ENCODE measurements around the gene CNDP1.
A peak's percentile ranks its signal among the peaks of the same experiment; 100 is the strongest.

CNDP1 gene

DNA sequence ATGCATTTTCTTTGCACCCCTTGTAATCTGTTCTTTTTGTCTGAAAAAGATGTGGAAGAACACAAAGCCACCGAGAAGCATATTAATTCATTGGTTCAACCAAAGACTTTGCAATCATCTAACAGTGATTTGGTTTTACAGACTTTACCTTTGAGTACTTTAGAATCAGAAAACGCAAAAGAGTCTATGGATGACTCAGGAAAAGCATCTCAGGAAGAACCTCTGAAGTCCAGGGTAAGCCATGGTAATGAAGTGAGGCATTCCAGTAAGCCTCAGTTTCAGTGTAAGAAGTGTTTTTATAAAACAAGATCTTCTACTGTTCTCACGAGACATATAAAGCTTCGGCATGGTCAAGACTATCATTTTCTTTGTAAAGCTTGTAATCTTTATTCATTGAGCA, 98.6 kb downstream of the CNDP1 start:
- peak overlapping the region; percentile 75 for H3K4me2 ChIP-seq (ENCODE audit: insufficient read depth, low read length)
- H3K36me3 ChIP-seq (ENCODE audit: insufficient read depth, low read length): peaks cover 33% of the 10 kb centered on the region
- no peaks in the 10 kb centered on the region for H3K9me3 ChIP-seq (ENCODE audit: insufficient read depth, low read length, severe bottlenecking)
- TF ChIP-seq EZH2 (IDR thresholded peaks at IDR 0.05; ENCODE audit: borderline replicate concordance, low read depth, low read length, severe bottlenecking): no peak
- TF ChIP-seq, protein P1, sequence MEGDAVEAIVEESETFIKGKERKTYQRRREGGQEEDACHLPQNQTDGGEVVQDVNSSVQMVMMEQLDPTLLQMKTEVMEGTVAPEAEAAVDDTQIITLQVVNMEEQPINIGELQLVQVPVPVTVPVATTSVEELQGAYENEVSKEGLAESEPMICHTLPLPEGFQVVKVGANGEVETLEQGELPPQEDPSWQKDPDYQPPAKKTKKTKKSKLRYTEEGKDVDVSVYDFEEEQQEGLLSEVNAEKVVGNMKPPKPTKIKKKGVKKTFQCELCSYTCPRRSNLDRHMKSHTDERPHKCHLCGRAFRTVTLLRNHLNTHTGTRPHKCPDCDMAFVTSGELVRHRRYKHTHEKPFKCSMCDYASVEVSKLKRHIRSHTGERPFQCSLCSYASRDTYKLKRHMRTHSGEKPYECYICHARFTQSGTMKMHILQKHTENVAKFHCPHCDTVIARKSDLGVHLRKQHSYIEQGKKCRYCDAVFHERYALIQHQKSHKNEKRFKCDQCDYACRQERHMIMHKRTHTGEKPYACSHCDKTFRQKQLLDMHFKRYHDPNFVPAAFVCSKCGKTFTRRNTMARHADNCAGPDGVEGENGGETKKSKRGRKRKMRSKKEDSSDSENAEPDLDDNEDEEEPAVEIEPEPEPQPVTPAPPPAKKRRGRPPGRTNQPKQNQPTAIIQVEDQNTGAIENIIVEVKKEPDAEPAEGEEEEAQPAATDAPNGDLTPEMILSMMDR (IDR thresholded peaks at IDR 0.05; ENCODE audit: borderline replicate concordance, extremely low read depth, low read length, poor library complexity, severe bottlenecking): no peak
- peak overlapping the region; percentile 40; the same call in 1 of the 2 replicates for H3K9ac ChIP-seq (ENCODE audit: low read depth, low read length)
- H3K27ac ChIP-seq (ENCODE audit: low read length): peak overlapping the region; percentile 77
- no peaks in the 10 kb centered on the region for H3K27me3 ChIP-seq (ENCODE audit: insufficient read depth, low read length, poor library complexity)
- DNase-seq (no peak), ATAC-seq (ENCODE audit: insufficient read depth, low read depth) (no peak)
- H3K79me2 ChIP-seq (ENCODE audit: insufficient read depth, low read length): peaks cover 20% of the 10 kb centered on the region
- H2AFZ ChIP-seq (ENCODE audit: low read depth, low read length): peak overlapping the region; percentile 55; the same call in 1 of the 2 replicates
- H4K20me1 ChIP-seq (ENCODE audit: insufficient read depth, low read length): no peaks in the 10 kb centered on the region
- peak overlapping the region in 1 of 2 experiments; percentile 40; a peak in 2 of 4 replicates for H3K4me3 ChIP-seq (ENCODE audit: low read depth in 1 of 2, low read length in 2 of 2)
- H3K4me1 ChIP-seq (ENCODE audit: insufficient read depth, low read length): peaks cover 38% of the 10 kb centered on the region

DNA sequence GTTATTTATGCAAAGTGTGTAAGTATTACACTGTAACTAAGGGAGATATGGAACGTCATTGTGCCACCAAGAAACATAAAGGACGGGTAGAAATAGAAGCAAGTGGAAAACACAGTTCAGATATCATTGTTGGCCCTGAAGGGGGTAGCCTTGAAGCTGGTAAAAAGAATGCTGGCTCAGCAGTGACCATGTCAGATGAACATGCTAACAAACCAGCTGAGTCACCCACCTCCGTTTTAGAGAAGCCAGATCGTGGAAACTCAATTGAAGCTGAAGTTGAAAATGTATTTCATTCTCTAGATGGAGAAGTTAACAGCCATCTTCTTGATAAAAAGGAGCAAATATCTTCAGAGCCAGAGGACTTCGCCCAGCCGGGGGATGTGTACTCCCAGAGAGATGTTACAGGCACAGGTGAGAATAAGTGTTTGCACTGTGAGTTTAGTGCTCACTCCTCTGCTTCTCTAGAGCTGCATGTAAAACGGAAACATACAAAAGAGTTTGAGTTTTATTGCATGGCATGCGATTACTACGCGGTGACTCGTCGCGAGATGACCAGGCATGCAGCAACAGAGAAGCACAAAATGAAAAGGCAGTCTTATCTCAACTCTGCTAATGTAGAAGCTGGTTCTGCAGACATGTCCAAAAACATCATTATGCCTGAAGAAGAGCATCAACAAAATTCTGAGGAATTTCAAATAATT, 99.5 kb downstream of the CNDP1 start:
- H3K9ac ChIP-seq (ENCODE audit: low read depth, low read length): no peak overlapping the region
- no peak overlapping the region for H3K4me3 ChIP-seq (ENCODE audit: low read depth in 1 of 2, low read length in 2 of 2)
- TF ChIP-seq EZH2 (IDR thresholded peaks at IDR 0.05; ENCODE audit: borderline replicate concordance, low read depth, low read length, severe bottlenecking): no peak
- TF ChIP-seq, protein P1 (IDR thresholded peaks at IDR 0.05; ENCODE audit: borderline replicate concordance, extremely low read depth, low read length, poor library complexity, severe bottlenecking): no peak
- no peak overlapping the region for H2AFZ ChIP-seq (ENCODE audit: low read depth, low read length)
- H3K79me2 ChIP-seq (ENCODE audit: insufficient read depth, low read length): peaks cover 13% of the 10 kb centered on the region
- H3K27ac ChIP-seq (ENCODE audit: low read length): no peak overlapping the region
- peaks cover 33% of the 10 kb centered on the region for H3K36me3 ChIP-seq (ENCODE audit: insufficient read depth, low read length)
- peaks cover 38% of the 10 kb centered on the region for H3K4me1 ChIP-seq (ENCODE audit: insufficient read depth, low read length)
- no peaks in the 10 kb centered on the region for H3K9me3 ChIP-seq (ENCODE audit: insufficient read depth, low read length, severe bottlenecking)
- no peak for ATAC-seq (ENCODE audit: insufficient read depth, low read depth)
- no peaks in the 10 kb centered on the region for H4K20me1 ChIP-seq (ENCODE audit: insufficient read depth, low read length)
- H3K27me3 ChIP-seq (ENCODE audit: insufficient read depth, low read length, poor library complexity): no peaks in the 10 kb centered on the region
- no peak overlapping the region for H3K4me2 ChIP-seq (ENCODE audit: insufficient read depth, low read length)
- no peak for DNase-seq

DNA sequence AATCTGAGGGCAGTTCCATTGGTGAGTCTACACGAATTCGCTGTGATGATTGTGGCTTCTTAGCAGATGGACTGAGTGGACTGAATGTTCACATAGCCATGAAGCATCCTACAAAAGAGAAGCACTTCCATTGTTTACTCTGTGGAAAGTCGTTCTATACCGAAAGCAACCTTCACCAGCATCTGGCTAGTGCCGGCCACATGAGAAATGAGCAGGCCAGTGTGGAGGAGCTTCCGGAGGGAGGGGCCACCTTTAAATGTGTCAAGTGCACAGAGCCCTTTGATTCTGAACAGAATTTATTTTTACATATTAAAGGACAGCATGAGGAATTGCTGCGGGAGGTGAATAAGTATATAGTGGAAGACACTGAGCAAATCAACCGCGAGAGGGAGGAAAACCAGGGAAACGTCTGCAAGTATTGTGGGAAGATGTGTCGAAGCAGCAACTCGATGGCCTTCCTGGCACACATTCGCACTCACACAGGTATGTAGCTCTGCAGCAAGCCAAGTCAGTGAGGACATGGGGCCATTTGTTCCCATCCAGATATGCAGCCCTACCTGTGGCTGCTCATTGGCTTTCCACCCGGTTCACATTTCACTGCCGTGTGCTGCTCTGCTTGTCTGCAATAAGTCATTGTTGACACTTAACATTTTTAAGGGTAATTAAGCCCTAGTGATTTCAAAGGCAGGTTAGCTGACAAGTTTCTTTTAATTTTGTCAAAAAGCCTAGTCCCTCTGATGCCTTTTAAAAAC, 101.1 kb downstream of the CNDP1 start:
- no peak overlapping the region for H3K9ac ChIP-seq (ENCODE audit: low read depth, low read length)
- no peak for ATAC-seq (ENCODE audit: insufficient read depth, low read depth)
- no peak for DNase-seq
- no peak overlapping the region for H3K4me2 ChIP-seq (ENCODE audit: insufficient read depth, low read length)
- no peaks in the 10 kb centered on the region for H4K20me1 ChIP-seq (ENCODE audit: insufficient read depth, low read length)
- no peak overlapping the region for H3K4me3 ChIP-seq (ENCODE audit: low read depth in 1 of 2, low read length in 2 of 2)
- H3K4me1 ChIP-seq (ENCODE audit: insufficient read depth, low read length): peaks cover 27% of the 10 kb centered on the region
- H3K9me3 ChIP-seq (ENCODE audit: insufficient read depth, low read length, severe bottlenecking): no peaks in the 10 kb centered on the region
- H3K27me3 ChIP-seq (ENCODE audit: insufficient read depth, low read length, poor library complexity): no peaks in the 10 kb centered on the region
- peaks cover 3% of the 10 kb centered on the region; the same call in 1 of the 2 replicates for H3K79me2 ChIP-seq (ENCODE audit: insufficient read depth, low read length)
- TF ChIP-seq, protein P1 (IDR thresholded peaks at IDR 0.05; ENCODE audit: borderline replicate concordance, extremely low read depth, low read length, poor library complexity, severe bottlenecking): no peak
- no peak for TF ChIP-seq EZH2 (IDR thresholded peaks at IDR 0.05; ENCODE audit: borderline replicate concordance, low read depth, low read length, severe bottlenecking)
- H3K27ac ChIP-seq (ENCODE audit: low read length): no peak overlapping the region
- no peak overlapping the region for H2AFZ ChIP-seq (ENCODE audit: low read depth, low read length)
- peaks cover 33% of the 10 kb centered on the region for H3K36me3 ChIP-seq (ENCODE audit: insufficient read depth, low read length)
